ENCODE data around the gene PLRG1. TPM values are rescaled to one million over a fixed set of nuclear protein-coding genes. Genes with fewer than 3 reads are reported as not detected.

Gene PLRG1
- 64.8 and 90.7 TPM in 2 replicates for total RNA-seq

DNA sequence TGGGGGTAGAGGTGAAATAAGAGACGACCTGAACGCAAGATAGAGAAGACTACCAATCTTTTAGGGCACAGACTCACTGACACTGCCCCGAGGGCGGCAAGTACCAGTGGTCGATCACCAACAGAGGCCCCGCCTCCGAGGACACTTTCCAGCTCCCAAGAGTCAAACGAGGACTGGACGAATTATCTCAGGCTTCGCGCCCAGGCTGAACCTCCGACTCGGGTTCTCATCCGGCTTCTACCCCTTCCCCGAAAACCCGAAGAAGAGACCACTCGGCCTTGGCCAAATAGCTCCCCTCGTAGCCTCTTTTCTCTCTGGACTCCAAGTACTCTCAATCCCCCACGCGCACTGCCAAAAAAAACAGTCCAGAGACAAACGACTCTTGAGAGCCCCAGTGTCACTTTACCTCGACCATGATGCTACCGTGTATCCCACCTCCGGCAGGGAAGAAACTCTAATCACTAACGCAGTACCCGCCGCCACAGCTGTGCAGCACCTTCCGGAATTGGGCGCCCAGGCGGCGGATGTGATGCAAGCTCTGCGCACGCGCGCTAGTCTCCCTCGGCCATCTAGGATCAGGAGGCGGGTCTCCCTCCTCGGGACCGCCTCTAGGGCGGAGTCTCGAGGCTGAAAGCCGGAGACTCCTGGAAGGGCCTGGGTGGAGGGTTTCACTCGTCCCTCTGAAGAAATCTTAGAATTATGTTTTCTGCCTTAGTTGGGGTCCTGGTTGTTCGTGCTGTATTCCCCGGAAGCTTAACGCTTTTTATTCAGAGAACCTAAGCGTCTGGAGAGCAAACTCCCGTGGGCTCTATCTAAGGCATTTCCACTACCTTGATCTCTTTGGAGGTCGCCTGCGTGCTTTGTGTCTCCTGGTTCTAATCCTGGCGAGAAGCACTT is at the start of gene PLRG1:
Gene PLRG1 (minus strand): TSS at position 507 of the 897 bp plus-strand sequence. CDS start 92 bp downstream, at position 415.

DNA sequence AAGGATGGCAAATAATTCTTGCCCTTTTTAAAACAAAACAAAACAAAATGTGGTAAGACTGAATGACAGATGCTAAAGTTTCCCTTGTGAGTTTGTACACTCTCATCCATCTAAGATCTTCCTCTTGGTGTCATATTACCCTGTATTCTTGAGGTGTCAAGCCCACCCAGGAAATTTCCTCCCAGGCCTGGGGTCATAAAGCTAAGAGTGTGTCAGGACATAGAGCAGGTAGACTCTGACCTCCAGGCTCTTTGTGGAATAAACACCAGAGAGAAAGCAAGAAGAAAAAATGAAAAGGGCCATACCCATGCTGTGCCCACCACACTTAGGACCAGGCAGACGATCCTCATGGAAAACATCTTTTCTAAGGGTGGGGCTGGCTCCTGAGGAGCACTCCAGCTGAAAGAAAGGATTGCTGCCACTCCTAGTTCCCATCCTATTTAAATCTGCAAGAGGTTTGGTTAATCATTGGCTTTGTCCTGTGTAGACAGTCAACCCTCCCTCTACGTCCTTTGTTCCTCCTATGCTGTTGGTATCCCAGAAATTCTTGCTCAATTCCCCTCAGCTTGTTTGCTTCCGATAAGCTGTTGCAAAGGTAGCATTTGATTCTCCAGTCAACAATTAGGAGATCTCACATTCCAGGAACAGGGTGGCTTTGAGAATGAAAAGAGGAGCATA is 40.3 kb upstream of the PLRG1 start, which contains the start of gene FGA:
Gene FGA (minus strand): TSS at position 414 of the 678 bp plus-strand sequence. CDS start 55 bp downstream, at position 359.

DNA sequence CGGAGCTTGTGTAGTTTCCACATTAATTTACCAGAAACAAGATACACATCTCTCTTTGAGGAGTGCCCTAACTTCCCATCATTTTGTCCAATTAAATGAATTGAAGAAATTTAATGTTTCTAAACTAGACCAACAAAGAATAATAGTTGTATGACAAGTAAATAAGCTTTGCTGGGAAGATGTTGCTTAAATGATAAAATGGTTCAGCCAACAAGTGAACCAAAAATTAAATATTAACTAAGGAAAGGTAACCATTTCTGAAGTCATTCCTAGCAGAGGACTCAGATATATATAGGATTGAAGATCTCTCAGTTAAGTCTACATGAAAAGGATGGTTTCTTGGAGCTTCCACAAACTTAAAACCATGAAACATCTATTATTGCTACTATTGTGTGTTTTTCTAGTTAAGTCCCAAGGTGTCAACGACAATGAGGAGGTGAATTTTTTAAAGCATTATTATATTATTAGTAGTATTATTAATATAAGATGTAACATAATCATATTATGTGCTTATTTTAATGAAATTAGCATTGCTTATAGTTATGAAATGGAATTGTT is 12.6 kb upstream of the PLRG1 start, which contains the start of gene FGB:
Gene FGB (plus strand): TSS at position 315 of the 558 bp plus-strand sequence. CDS start 8 bp downstream, at position 323.

DNA sequence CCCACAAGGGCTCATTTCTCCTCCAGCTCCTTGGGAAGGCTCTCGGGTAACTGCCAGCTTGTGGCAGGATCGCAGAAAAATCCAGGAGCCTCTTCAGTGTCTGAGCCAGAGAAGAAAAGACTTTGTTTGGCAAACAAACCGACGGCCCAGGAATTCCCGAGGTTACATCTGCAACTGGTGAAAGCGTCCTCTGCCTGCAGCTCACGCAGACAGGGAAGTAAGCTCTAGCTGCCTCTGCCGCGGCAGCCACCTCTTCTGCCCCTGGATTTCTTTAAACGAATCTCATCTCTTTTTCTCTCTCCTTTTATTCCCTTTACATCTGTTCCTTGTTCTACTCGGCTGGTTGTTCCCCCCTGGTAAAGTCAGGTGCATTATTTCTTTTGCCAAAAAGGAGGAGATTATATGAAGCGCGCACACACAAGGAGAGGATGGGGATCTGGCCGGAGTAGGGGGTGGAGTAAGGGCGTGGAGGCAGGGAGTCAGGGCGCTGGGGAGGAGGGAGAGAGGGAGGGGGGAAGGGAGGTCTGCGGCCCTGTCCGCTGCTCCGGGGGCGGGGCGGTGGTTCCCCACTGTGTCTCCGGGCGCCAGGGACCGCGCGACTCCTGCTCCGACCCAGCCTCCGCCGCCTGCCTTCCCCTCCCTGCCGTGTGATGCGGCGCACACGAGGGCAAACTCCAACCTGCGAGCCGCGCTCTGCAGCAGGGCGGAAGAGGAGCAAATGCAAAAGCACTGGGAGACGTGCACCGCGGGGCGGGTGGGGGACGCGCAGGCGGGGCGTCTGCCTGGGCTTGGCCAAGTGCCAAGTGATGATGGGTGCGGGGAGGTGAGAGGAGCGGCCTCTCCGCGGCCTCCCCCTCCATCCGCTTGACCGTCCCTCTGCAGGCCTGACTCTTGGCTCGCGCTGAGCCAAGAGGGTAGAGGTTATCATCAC is 58.6 kb downstream of the PLRG1 start, which contains the start of gene DCHS2:
Gene DCHS2 (minus strand): TSS at position 459 of the 931 bp plus-strand sequence. CDS start 444 bp downstream, at position 15.

Other genes starting within 250 kb of the PLRG1 start
- gene DCHS2, start 58.6 kb downstream of the PLRG1 start, total RNA-seq: under 0.01 TPM in 1 of 2 replicates, not detected in the other
- not detected in 2 replicates for gene FGB, start 12.6 kb upstream of the PLRG1 start, total RNA-seq
- under 0.01 TPM in 1 of 2 replicates, not detected in the other for gene FGA, start 40.3 kb upstream of the PLRG1 start, total RNA-seq
- under 0.01 TPM in 1 of 2 replicates, not detected in the other for gene FGG, start 62.3 kb upstream of the PLRG1 start, total RNA-seq
- gene LRAT, start 193.6 kb upstream of the PLRG1 start, total RNA-seq: not detected in 2 replicates
- not detected in 2 replicates for gene RBM46, start 230.9 kb upstream of the PLRG1 start, total RNA-seq